ENCODE results near the gene CLTRN. TPM values are rescaled to one million over a fixed set of nuclear protein-coding genes. Genes with fewer than 3 reads are reported as not detected.

Gene CLTRN
- total and polyA plus RNA-seq, 7 donors, result not detected

DNA sequence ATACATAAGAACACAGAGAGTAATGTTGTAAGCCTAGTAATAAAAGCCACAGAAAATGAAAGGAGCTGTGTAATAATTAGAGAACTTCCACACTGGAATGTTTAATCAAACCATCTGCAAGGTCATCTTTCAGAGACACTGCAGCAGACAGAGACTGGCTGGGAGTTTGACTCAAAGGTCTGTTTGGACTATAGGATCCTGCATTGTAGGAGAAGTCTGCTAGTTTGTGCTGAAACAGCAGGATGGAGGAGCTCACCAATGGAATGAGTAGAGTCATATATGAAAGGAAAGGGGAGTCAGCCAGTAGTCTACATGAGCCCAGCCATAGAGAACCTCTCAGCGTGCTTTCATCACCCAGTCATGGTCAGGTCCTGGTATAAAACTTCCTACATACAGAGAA, 59.4 kb downstream of the CLTRN start:
- Histone ChIP-seq H3K27me3 (ENCODE audit: insufficient read depth in 3 of 3, low read length in 2 of 3) (peaks cover 0 to 43% (median 0%) of the 10 kb centered on the region in 3 donors), H3K36me3 (ENCODE audit: insufficient read depth in 1 of 2, low read depth in 1 of 2) (no peaks in the 10 kb centered on the region), H3K4me3 (no peak overlapping the region), H3K9me3 (no peaks in the 10 kb centered on the region), H3K4me1 (no peaks in the 10 kb centered on the region), H3K27ac (no peak overlapping the region)
- no peak for DNase-seq
- WGBS, 3 donors, result 61 to 94% (median 67%) methylated on average over 1 of the region's 1 CpG
- intact Hi-C loops (cut with DNase I), result no loop called here
- ATAC-seq, result no peak
- TF ChIP-seq, protein P1, sequence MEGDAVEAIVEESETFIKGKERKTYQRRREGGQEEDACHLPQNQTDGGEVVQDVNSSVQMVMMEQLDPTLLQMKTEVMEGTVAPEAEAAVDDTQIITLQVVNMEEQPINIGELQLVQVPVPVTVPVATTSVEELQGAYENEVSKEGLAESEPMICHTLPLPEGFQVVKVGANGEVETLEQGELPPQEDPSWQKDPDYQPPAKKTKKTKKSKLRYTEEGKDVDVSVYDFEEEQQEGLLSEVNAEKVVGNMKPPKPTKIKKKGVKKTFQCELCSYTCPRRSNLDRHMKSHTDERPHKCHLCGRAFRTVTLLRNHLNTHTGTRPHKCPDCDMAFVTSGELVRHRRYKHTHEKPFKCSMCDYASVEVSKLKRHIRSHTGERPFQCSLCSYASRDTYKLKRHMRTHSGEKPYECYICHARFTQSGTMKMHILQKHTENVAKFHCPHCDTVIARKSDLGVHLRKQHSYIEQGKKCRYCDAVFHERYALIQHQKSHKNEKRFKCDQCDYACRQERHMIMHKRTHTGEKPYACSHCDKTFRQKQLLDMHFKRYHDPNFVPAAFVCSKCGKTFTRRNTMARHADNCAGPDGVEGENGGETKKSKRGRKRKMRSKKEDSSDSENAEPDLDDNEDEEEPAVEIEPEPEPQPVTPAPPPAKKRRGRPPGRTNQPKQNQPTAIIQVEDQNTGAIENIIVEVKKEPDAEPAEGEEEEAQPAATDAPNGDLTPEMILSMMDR (IDR thresholded peaks at IDR 0.05), result no peak

DNA sequence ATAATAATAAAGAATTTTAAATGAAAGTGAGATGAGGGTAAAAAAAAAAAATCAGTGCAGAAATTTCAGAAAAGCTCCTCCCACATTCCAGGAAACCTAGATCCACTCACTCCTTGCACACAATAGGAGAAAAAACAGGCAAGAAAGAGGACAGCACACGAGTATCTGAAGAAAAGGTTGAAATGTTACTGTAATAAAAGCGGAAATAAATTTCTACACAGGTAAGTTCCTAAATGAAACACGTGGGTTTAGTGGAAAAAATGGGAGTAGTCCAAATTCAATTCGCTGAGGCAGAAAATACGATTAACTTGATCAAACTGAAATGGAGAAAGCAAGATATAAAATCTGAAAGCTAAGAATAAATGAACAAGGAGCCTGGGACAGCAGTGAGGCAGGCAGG, 61.8 kb downstream of the CLTRN start:
- TF ChIP-seq, protein P1 (IDR thresholded peaks at IDR 0.05), result no peak
- ATAC-seq (no peak), DNase-seq (no peak)
- Histone ChIP-seq H3K4me3 (no peak overlapping the region), H3K27ac (no peak overlapping the region), H3K36me3 (ENCODE audit: insufficient read depth in 1 of 2, low read depth in 1 of 2) (no peaks in the 10 kb centered on the region), H3K4me1 (no peaks in the 10 kb centered on the region), H3K27me3 (ENCODE audit: insufficient read depth in 3 of 3, low read length in 2 of 3) (peaks cover 0 to 53% (median 0%) of the 10 kb centered on the region in 3 donors), H3K9me3 (no peaks in the 10 kb centered on the region)
- WGBS, 3 donors, result 61 to 77% (median 74%) methylated on average over 5 of the region's 5 CpGs
- intact Hi-C loops (cut with DNase I), result no loop called here

DNA sequence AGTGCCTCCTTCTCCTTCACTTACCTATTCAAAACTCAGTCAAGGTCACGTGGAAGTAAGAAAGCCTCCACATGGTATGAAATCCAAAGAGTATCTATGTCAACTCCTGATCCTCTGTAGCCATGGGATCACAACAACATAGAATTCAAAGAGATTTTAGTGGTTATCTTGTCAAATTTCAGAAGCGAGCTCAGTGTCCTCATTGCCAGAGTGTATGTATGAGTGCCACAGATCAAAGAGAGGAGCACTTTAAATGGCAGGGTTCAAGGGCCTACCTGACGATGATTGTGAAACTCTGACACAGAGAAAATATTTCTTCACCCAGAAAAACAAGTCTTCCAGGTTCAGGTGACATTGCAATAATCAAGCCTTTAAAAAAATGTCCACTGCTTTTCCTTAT, 62.7 kb downstream of the CLTRN start:
- peaks cover 0 to 53% (median 0%) of the 10 kb centered on the region in 3 donors for H3K27me3 ChIP-seq (ENCODE audit: insufficient read depth in 3 of 3, low read length in 2 of 3)
- H3K9me3 ChIP-seq, result no peaks in the 10 kb centered on the region
- ATAC-seq (no peak), DNase-seq (no peak)
- no peak overlapping the region for H3K27ac ChIP-seq
- H3K4me1 ChIP-seq, result no peaks in the 10 kb centered on the region
- H3K36me3 ChIP-seq (ENCODE audit: insufficient read depth in 1 of 2, low read depth in 1 of 2), result no peaks in the 10 kb centered on the region
- 62 to 83% (median 79%) methylated on average over 3 of the region's 3 CpGs for whole genome bisulfite sequencing, 3 donors
- intact Hi-C loops (cut with DNase I), result no loop called here
- H3K4me3 ChIP-seq, result no peak overlapping the region
- TF ChIP-seq, protein P1 (IDR thresholded peaks at IDR 0.05), result no peak

DNA sequence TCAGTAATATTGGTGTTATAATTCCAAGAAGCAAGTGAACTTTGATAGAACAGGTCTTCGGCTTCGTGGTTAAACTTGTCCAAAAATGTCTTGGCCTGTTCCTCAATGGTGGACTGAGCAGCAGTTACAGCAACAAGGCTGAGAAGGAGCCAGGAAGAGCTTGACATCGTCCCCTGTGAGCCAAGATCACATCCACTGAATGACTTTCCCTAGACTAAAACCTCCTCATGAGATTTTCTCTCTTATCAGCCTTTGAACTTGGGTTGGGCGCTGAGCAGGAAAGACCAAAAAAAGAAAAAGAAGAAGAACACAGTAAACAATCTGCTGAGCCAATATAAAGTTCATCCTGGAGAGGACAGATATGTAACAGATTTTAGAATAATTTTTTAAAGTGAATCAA, 63.9 kb downstream of the CLTRN start, which contains the start of gene ACE2:
ACE2 (minus strand) TSS at position 216 of the 400 bp plus-strand sequence; CDS start at position 167, 49 bp downstream.
- no peak for ATAC-seq
- Histone ChIP-seq H3K4me3 (no peak within 1 kb of the TSS), H3K4me1 (no peaks in the 10 kb centered on the region), H3K27me3 (ENCODE audit: insufficient read depth in 3 of 3, low read length in 2 of 3) (peaks cover 0 to 43% (median 0%) of the 10 kb centered on the region in 3 donors), H3K9me3 (no peaks in the 10 kb centered on the region), H3K27ac (no peak within 1 kb of the TSS), H3K36me3 (ENCODE audit: insufficient read depth in 1 of 2, low read depth in 1 of 2) (no peaks in the 10 kb centered on the region)
- no peak for DNase-seq
- WGBS, 3 donors, result 58 to 71% (median 69%) methylated on average over 4 of the region's 4 CpGs
- intact Hi-C loops (cut with DNase I), result no loop called here
- TF ChIP-seq, protein P1 (IDR thresholded peaks at IDR 0.05), result no peak

DNA sequence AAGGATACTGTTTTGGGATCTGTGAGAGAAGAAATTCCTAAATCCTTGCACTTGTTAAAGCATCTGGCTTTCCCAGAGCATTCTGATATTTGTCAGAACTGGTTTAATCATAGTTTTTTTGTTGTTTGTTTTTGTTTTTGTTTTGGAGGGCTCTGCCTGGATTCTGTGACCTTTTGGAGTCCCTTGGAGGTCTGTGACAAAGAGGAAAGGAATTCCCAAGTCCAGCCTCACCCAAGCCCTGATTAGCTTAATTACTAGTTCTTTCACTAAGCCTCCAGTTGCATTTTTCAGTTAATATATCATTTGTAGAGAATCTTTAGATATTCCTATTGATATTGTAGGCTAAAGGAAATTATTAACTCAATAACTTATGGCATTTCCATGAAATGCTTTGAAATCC, 64.6 kb downstream of the CLTRN start:
- Histone ChIP-seq H3K4me3 (no peak overlapping the region), H3K9me3 (no peaks in the 10 kb centered on the region), H3K27me3 (ENCODE audit: insufficient read depth in 3 of 3, low read length in 2 of 3) (peaks cover 0 to 37% (median 0%) of the 10 kb centered on the region in 3 donors), H3K36me3 (ENCODE audit: insufficient read depth in 1 of 2, low read depth in 1 of 2) (no peaks in the 10 kb centered on the region), H3K4me1 (no peaks in the 10 kb centered on the region), H3K27ac (no peak overlapping the region)
- intact Hi-C loops (cut with DNase I), result no loop called here
- DNase-seq (no peak), ATAC-seq (no peak)
- TF ChIP-seq, protein P1 (IDR thresholded peaks at IDR 0.05), result no peak

Data from psoas muscle (tissue), 8 donors.